ENCODE measurements around the gene ZP1.

The ZP1 gene

DNA sequence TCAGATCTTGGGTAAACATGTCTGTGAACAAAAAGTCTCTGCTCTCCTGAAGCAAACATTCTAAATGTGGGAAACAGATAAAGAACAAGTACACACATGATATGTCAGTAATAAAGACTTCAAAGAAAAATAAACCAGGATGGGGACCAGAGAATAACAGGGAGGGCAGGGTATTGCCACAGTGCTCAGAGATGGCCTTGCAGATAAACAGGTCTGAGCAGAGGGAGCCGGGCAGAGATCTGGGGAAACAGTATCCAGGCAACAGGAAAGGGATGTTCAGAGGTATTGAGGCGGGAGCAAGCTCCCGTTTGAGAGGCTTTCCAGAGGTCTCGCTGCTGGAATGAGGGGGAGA is 22.5 kb upstream of the ZP1 start:
- no peak for DNase-seq

DNA sequence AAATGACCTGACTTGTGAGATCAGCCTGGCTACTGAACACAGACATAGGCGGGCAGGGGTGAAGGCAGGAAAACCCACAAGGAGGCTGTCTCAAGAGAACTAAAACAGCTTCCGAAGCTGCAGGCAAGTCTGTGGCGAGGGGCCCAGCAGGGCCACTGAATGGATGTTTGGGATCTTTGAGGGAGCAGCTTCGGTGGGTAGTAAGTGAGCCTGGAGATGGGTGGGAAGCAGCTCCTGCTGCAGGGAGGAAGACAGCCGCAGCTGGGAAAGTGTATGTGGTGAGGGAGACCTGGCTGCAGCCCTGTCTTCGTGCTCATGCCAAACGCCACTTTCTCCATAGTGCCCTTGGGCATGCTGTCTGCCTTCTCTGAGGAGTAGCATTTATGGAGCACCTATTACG is 22.0 kb upstream of the ZP1 start:
- DNase-seq, result no peak

DNA sequence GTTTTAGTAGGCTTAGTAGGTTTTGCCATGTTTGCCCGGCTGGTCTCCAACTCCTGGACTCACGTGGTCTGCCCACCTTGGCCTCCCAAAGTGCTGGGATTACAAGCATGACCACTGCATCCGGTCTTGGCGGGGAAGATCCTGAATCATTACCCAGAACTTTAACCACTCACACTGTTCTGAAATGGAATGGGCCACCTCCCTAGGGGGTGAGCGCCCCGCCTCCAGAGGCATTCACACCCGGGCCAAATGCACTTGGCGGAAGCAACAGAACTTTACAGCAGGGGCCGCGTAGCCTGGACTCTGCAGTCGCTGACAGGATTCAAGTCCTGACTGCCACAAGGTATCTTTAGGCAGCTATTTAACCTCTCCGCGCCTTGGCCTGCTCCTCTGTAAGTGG is 20.1 kb upstream of the ZP1 start:
- no peak for DNase-seq

DNA sequence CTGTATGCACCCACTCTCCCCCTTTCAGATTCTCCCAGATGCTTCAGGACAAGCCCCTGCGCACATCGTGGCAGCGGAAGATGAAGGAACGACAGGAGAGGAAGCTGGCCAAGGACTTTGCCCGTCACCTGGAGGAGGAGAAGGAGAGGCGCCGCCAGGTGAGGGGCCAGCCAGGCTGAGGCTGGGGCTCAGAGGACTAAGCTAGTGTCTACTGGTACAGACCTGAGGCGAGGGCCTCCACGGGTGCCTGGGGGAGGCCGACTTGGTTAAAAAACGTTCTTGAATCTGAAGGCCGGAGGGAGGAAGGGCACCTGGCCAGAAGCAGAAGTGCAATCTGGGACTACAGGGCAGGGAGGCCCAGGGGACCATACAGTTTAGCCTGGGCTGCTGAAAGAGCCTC is 19.4 kb upstream of the ZP1 start:
- no peak for DNase-seq

DNA sequence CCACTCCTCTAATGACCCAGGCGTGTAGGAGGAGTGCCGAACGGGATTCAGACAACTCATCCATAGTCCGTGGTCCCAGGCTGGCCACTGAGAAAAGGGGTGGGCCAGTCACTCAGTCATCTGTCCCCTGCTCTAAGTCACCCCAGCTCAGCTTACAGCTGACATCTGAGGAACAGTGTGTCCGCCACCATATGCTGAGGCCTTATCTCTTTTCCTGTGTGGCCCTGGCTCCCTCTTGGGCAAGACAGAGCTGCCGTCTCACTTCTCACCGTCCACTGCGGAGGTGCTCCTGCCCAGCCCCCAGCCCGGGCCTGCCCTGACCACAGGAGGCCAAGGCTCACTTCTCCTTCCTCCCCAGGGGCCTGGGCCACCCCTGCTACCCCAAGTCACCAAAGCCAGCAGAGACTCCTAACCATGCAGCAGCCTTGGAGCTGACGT is 18.6 kb upstream of the ZP1 start:
- DNase-seq, result no peak

DNA sequence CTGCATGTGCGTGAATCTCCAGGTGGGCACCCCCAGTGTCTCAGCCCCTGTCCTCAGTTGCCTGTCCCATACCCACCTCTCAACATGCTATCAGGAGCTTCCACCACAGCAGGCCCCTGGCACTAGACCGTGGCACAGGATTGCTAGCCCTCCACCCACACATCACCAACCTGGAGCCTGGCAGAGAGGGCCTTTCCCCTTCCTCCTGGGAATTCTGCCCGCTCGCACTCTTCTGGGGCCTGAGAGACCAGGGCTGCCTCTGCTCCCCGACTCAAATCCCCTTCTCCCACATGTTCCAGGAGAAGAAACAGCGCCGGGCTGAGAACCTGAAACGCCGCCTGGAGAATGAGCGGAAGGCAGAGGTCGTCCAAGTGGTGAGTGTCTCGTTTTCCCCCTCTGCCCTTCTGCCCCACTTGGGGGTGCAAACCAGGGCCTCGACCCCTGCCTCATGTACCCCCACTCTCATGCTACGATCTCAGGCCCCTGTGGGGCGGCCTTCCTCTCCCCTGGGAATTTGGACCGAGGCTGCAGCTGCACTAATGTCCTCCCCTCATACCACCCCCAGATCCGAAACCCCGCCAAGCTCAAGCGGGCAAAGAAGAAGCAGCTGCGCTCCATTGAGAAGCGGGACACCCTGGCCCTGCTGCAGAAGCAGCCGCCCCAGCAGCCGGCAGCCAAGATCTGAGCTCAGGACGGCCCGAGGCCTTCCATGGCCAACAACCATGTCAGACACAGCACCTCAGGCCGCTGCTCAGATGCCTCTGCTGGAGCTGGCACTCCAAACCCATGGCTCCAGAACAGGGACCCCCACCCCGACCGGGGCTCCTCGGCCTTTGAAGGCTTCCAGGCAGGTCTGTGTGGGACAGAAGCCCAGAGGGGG is 17.5 kb upstream of the ZP1 start:
- DNase-seq, result no peak

DNA sequence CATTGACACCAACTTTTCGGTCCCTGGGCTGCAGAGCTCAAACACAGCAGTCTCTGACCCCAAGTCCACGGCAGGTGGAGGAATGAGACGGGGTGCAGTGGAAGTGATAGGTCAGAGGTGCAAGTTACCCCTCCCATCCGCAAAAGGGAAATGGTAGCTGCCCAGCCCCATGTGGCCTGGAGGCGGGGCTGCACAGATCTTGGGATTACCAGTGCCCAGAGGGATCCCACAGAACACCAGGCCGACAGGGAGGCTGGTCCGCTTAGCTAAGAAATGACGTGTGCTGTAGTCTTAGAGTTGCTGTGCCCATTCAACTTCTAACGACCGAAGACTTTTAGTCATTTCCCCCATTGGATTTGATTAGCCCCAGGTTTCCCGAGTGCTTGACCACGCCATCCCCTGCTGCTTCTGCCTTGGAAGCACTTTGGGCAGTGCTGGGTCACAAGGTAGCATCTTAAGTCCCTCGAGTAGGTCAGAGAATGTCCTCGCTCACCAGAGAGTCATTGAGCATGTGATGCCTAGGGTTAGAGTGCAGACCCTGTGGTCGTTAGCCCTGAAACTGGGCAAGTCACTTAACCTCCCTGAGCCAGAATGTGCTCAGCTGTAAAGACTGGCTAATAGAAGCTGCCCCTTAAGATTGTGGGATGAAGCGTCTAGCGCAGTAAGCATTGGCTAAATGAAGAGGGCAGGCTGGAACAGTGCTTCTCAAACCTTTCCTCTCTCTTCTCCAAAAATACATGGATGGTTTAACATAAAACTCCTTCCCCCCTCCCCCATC is 15.8 kb upstream of the ZP1 start:
- DNase-seq, result no peak

DNA sequence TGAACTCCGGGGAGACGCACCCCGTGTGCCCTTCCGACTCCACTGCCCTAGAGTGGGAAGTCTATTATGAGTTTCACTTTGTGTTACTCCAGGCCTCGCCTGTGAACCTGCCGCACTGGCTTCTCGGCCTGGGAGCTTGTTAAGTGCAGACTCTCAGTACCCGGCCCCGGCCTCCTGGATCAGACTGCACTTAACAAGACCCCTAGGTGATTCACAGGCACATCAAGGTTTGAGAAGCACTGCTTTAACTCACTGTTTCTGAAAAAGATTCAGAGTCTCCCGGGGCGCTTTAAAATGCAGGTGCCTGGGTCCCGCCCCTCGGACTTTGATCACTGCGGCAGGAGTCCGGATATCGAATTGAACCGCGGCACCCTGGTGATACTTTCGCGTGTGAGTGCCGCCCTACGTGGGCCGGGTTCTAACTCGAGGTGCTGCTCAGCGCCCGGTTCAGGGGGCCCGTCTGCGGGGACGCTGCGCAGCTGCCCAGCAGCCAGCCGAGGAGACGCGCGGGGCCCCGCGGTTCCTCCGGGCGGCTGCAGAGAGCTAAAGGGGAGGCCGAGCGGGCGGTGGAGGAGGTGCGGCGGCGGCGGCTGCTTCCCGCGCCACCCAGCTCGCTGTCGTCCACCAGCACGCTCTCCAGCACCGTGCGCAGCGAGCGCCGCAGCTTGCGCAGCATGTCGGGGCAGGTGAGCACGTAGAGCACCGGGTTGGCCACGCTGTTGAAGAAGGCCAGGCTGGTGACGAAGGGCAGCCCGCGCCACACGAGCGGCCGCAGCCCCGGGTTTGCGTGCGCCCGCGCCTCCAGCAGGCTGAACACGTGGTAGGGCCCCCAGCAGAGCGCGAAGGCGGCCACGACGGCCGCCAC is 15.0 kb upstream of the ZP1 start:
- DNase-seq, result no peak

DNA sequence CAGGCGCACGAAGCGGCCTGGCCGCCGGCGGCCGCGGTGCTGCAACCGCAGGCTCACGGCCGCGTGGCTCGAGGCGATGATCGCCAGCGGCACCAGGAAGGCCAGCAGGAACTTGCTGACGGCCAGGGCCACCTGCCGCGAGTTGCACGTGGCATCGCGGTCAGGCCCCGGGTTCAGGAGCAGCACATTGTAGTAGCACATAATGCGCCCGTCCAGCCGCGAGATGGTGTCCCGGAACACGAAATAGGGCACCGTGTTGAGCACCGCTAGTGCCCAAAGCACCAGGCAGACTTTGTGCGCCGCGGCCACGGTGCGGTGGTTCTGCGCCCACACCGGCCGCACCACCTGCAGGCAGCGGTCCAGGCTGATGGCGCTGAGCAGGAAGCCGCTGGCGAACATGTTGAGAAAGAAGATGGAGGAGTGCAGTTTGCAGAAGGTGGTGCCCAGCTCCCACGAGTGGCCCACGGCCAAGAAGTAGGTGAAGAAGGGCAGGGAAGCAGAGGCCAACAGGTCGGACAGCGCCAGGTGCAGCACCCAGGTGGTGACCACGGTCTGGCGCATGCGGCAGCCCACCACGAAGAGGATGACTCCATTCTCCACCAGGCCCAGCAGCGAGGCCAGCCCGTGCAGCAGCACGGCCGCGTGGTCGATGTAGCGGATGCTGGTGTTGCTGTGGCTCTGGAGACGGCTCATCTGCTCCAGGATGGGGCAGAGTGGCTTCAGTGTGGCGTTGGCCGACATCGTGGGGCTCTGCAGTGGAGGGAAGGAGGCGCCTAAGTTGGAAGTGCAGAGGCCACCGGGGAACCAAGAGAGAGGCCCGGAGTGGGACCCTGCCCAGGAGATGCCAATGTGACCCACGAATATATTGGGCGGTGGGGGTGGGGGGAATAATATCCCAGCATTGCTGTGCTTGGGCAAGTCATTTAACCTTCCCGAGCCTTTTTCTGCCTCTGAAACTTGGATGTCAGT is 14.1 kb upstream of the ZP1 start:
- no peak for DNase-seq

DNA sequence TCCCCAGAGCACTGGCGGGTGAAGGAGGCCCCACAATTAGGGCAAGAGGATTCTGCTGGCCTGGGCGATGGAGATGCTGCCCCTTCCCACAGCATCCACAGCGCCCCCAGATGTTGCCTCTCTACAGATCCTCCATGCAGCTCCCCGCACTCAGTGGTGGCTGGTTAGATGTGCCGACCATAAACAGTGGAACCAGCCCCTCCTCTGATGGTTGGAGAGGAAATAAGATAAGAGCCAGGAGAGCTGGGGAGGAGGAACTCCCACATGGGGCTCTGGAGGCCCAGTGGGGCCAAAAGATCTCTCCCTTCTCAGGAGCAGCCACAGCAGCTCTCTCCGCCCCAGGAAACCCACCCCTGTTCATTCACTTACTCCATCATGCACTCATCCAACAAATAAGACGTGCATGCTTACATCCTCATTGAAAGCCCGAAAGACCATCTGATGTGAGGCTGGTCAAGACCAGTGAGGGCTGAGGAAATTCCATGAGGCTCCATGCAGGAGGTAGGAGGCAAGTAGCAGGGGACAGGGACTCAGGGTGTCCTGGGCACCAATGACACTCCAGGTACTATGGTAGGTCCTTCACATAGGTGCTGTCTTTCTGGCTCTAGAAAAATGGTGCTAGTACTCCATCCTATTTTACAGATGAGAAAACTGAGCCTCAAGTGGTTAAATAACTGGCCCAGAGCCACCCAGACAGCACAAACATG is 13.0 kb upstream of the ZP1 start:
- DNase-seq, result no peak

DNA sequence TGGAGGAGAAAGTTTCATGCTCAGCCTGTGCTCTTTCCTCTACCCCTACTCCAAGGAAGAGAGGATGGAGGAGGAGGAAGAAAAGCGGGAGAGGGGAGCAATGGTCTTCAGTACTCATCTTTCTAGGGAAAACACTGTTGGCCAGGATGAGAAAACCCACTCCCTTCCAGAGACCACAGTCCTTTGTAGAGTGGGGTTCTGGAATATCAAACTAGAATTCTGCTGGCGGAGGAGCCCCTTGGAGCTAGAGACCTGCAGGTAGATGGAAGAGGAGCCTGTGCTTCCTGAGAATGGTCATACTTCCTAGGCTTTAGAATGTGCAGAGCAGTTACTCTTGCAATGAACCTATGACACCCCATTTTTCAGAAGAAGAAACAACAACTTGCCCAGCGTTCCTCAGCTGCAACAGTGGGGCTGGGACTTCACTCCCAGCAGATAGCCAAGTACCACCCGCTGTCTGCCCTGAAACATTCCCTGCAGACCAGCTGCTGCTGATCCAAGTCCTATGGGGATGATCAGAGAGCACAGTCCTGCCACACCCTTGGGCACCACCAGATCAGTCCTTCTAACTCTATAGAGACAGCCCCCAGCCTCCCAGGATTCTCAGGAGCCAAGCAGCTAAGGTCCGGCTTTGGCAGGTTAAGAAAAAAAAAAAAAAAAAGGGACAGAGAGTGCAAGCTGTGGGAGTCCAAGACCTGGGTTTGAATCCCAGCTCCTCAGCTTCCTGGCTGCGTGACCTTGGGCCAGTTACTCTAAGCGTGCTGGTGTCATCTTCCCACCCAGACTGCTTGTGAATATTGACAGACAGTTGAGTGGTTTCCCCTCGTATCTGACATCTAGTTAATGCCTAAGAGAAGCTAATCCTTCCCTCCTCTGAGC is 12.3 kb upstream of the ZP1 start:
- DNase-seq, result no peak

DNA sequence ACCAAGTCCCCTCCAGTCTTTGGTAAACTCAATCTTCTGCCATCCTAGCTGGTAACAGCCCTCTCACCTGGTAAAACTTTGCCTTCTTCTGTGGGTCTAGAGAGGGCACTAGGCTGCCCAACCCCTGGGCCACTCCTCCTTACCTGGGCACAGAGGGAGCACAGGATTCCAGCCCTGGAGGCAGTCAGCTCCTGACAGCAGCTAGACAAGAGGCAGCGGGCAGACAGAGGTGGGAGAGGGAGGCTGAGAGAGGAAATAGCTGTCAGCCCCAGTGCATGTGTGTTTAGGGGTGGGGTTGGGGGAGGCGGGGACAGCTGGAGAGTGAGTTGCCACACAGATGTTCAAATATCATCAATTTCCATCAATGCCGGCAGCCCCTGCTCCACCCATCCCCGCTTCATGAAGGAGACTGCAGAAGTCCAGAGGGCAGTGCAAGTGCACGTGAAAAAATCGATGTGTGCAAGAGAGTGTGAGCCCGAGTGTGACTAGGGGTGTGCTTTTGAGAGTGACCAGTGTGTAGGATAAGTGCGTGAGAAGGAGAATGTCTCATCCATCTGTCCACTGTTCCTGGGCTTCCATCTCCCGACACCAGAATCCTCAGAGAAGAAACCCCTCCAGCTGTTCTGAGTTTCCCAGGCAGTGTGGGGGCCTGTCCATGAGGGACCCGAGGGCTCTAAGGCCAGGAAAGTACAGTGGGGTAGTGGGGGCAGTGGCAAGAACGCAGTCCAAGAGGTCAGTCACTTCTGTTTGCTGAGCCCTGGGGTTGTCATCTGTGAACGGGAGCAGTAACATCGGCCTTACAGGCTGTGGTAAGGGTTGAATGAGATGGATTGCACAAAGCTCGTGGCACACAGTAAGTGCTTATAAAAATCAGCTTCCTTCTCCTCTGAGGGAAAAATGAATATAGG is 11.4 kb upstream of the ZP1 start, which contains the start of gene PTGDR2:
Gene PTGDR2, minus strand, starts transcription at position 225 of the 908 bp plus-strand sequence. CDS start 2,228 bp downstream, outside the sequence.
- no peak for DNase-seq

DNA sequence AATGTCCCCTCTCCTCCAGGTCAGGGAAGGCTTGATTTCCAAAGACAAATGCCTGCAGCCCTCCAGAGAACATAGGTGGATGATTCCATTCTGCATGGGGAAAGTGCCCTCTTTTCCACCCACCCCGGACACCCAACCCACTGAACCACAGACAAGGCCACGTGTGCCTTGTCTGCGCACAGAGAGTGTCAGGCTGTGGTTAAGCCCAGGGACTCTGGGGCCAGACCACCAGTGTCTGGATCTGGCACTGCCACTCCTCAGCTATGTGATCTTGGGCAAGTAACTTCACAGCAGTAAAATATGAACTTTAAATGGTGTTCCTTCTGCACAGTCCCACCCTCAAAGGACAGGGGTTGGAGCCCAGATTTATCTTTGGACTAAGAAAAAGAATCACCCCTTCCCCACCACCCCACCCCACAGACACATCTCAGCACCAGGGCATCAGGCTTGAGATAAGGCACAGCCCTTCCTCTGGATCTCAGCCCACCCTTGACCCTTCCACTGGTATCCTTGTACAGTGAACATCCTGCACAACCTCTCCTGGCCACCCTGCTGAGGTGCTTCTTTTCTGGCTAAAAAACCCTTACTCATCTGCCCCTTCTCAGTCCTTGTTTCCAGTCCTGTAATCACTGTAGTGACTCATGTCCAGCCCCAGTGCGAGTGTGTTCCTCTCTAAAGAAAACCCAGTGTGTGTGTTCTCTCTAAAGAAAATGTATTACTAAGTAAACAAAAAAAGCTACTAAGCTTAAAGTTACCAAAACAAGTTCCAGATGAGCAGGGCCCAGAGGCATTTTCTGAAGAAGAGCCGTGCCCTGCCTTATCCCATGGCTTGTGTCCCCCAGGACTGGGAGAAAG is 9.7 kb upstream of the ZP1 start:
- DNase-seq, result no peak

DNA sequence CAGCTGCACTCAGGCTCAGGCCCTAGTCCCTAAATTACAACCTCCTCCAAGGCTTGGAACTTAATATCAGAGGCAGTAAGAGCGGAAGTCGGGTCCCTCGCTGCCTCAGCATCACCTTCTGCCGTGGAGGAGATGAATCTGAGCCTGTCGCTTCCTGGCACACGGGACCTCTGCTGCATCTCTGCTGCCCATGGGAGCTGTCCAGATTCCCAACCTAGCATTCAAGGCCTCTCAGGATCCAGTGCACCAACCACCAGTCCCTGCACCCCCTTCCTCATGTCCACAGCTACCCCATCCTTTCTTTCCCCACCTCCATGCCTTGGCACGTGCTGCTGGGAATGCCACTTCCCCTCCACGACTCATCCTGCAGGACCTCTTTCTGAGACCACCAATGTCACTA is 9.1 kb upstream of the ZP1 start:
- no peak for DNase-seq

DNA sequence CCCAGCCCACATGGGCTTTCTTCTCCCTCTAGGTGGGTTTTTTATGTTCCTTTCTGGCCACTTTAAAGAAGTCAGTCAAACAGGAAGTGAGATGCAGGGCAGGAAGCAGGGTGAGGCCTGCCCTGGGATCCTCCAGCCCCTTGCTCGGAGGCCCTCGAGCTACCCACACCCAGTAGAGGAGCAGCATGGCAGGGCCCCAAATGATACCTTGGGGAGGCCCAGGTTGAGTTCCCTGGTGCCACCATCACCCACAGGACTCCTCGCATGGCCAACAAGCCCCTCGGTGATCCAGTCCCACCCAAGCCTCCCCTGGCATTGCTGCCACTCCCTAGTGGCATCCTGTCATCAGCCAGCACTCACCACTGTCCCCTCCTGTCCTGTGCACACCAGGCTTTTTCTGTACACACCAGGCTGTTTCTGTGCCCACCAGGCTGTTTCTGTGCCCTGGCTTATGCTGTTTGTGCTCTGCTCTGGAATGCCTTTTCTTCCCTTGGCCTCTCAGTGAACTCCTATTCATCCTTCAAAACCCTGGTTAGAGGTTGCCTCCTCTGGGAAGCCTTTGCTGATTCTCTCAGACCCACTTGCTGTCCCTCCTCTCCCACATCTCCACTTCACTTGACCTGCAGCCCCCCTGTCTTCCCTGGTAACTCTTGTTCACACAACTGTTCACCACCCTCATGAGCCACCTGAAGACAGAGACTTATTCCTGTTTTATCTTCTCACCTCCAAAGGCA is 8.4 kb upstream of the ZP1 start:
- no peak for DNase-seq

DNA sequence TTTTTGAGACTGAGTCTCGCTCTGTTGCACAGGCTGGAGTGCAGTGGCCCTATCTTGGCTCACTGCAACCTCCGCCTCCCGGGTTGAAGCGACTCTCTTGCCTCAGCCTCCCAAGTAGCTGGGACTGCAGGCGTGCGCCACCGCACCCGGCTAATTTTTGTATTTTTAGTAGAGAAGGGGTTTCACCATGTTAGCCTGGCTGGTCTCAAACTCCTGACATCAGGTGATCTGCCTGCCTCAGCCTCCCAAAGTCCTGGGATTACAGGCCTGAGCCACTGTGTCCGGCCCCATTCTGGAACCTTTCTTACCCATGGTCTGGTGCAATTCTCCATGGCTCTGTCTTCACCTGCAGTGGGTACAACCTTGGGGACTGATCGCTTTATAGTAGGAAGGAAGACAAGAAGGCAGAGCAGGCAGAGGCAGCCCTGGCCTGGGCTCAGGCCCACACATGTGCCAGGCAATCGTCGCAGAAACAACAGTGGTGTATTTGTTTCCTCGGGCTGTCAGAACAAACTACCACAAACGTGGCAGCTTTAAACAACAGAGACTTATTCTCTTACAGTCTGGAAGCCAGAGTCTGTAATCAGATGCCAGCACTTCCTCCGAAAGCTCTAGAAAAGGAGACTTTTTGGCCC is 7.6 kb upstream of the ZP1 start:
- DNase-seq, result no peak

DNA sequence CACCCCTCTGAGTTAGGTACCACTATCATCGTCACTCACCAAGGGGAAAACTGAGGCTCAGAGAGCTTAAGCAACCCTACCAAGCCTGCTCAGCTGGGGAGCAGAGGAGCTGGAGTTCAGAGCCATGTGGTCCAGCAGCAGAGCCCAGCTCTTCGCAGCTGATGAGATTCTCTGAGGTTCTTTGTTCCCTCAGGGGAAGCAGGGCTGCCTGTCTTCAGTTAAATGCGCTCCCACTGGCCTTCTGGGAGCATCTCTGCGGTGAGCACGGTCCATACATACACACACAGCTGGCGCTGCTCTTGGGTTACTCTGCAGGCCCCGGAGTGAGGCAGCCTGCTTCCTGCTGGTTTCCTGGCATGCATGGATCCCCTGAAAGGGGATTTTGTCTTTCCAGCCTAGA is 6.4 kb upstream of the ZP1 start:
- DNase-seq, result no peak

All from NCI-H1930 (cell line).